H7 (cell line): ENCODE results near the gene SEC63. TPM values are rescaled to one million over a fixed set of nuclear protein-coding genes. Genes with fewer than 3 reads are reported as not detected.
"Not testable (repeated sequence)": the region's sequence is repeated elsewhere in the genome, so short reads cannot be mapped to it uniquely, and the experiment has no call there.

Experiments used
- DNase-seq: peaks from one replicate; pipeline ENCODE4 v3.0.0; 2012
- H3K27me3 ChIP-seq: 2 replicates; pipeline ENCODE4 v1.6.0; 2011; ENCODE audit warnings: mild to moderate bottlenecking, low read length; ENCODE audit not compliant: control insufficient read depth, insufficient read depth
- H3K36me3 ChIP-seq: replicated peaks from 2 replicates; pipeline ENCODE4 v1.5.1; 2011; ENCODE audit warnings: low read length; ENCODE audit not compliant: control insufficient read depth, insufficient read depth
- H3K4me3 ChIP-seq: 2 replicates; pipeline ENCODE4 v1.5.1; 2011; ENCODE audit warnings: low read depth, mild to moderate bottlenecking, control low read depth, low read length, moderate library complexity; ENCODE audit not compliant: insufficient read depth
- total RNA-seq: library from RNA; depleted of rRNA; stranded (reverse); fragments of >200 nt; shearing (Covaris generic); gene quantifications from 2 replicates; pipeline ENCODE4 v1.2.3, GENCODE V29; 2014; rRNA removed

SEC63 gene
- total RNA-seq = 8.1 and 11.9 TPM in 2 replicates

GRCh38 chr6:107957909-107958688 lies at the start of gene SEC63:
SEC63 (minus strand) TSS chr6:107958208; CDS start chr6:107958009, 199 bp downstream.
- H3K36me3 ChIP-seq = no peaks in the 10 kb centered on the region
- H3K27me3 ChIP-seq = no peaks in the 10 kb centered on the region
- peak within 1 kb of the TSS; percentile 98 for H3K4me3 ChIP-seq
- DNase-seq = peak; percentile 98

- Histone ChIP-seq H3K36me3 (no peaks in the 10 kb centered on the region), H3K4me3 (no peak overlapping the region), H3K27me3 (no peaks in the 10 kb centered on the region)
- DNase-seq = no peak
These were observed 48.0 kb upstream of the SEC63 start for GRCh38 chr6:108005961-108006360.

- no peak overlapping the region for H3K4me3 ChIP-seq
- DNase-seq = no peak
- H3K27me3 ChIP-seq = no peaks in the 10 kb centered on the region
- no peaks in the 10 kb centered on the region for H3K36me3 ChIP-seq
These were observed 46.9 kb upstream of the SEC63 start for GRCh38 chr6:108004861-108005260.

- H3K27me3 ChIP-seq = no peaks in the 10 kb centered on the region
- DNase-seq = no peak
- H3K36me3 ChIP-seq = no peaks in the 10 kb centered on the region
- no peak overlapping the region for H3K4me3 ChIP-seq
These were observed 44.6 kb upstream of the SEC63 start for GRCh38 chr6:108002365-108003221.

- DNase-seq = no peak
- H3K4me3 ChIP-seq = no peak overlapping the region
- H3K27me3 ChIP-seq = no peaks in the 10 kb centered on the region
- no peaks in the 10 kb centered on the region for H3K36me3 ChIP-seq
These were observed 43.8 kb upstream of the SEC63 start for GRCh38 chr6:108001696-108002231.

- not testable (repeated sequence) for H3K4me3 ChIP-seq, DNase-seq, H3K27me3 ChIP-seq, H3K36me3 ChIP-seq
These were observed 42.3 kb upstream of the SEC63 start for GRCh38 chr6:108000259-108000658.

GRCh38 chr6:107999341-107999740 lies 41.3 kb upstream of the SEC63 start:
- no peak for DNase-seq
- Histone ChIP-seq H3K36me3 (no peaks in the 10 kb centered on the region), H3K27me3 (no peaks in the 10 kb centered on the region), H3K4me3 (no peak overlapping the region)

GRCh38 chr6:107991772-107992550 lies 34.0 kb upstream of the SEC63 start:
- no peak overlapping the region for H3K4me3 ChIP-seq
- H3K36me3 ChIP-seq = no peaks in the 10 kb centered on the region
- no peak for DNase-seq
- no peaks in the 10 kb centered on the region for H3K27me3 ChIP-seq

GRCh38 chr6:107991061-107991460 lies 33.1 kb upstream of the SEC63 start:
- Histone ChIP-seq H3K36me3 (no peaks in the 10 kb centered on the region), H3K27me3 (no peaks in the 10 kb centered on the region), H3K4me3 (no peak overlapping the region)
- DNase-seq = no peak

GRCh38 chr6:107990587-107990986 lies 32.6 kb upstream of the SEC63 start:
- not testable (repeated sequence) for H3K36me3 ChIP-seq, H3K4me3 ChIP-seq, DNase-seq, H3K27me3 ChIP-seq

- no peaks in the 10 kb centered on the region for H3K27me3 ChIP-seq
- DNase-seq = no peak
- no peak overlapping the region for H3K4me3 ChIP-seq
- H3K36me3 ChIP-seq = no peaks in the 10 kb centered on the region
These were observed 31.4 kb upstream of the SEC63 start for GRCh38 chr6:107989166-107990094.

GRCh38 chr6:107988570-107988969 lies 30.6 kb upstream of the SEC63 start:
- no peaks in the 10 kb centered on the region for H3K36me3 ChIP-seq
- no peaks in the 10 kb centered on the region for H3K27me3 ChIP-seq
- no peak overlapping the region for H3K4me3 ChIP-seq
- DNase-seq = no peak

- H3K4me3 ChIP-seq = no peak overlapping the region
- no peak for DNase-seq
- no peaks in the 10 kb centered on the region for H3K27me3 ChIP-seq
- H3K36me3 ChIP-seq = no peaks in the 10 kb centered on the region
These were observed 29.8 kb upstream of the SEC63 start for GRCh38 chr6:107987805-107988204.
